Endothelial cell of umbilical vein (primary cell): ENCODE measurements around the gene NUDT17. TPM values are rescaled to one million over a fixed set of nuclear protein-coding genes. Genes with fewer than 3 reads are reported as not detected.

ENCODE experiments used
- BruUV-seq: library from RNA; stranded (reverse); fragments of 400-500 nt; replicated peaks from 2 replicates; lab custom pipeline; 2021; lab: Mats Ljungman, UMichigan
- CTCF ChIA-PET: fragments of 300-600, 350-600 bp; sonication (Branson Sonifier 250); formaldehyde crosslinking; loops from one replicate; lab custom pipeline; 2021; ENCODE audit warnings: antibody characterized with exemption, inconsistent platforms; lab: Charles Lee
- POLR2A ChIA-PET: fragments of 300-600, 350-600 bp; sonication (Branson Sonifier 250); formaldehyde crosslinking; loops from one replicate; lab custom pipeline; 2021; ENCODE audit warnings: antibody characterized with exemption, inconsistent platforms; lab: Charles Lee
- DNase-seq: peaks from one replicate; pipeline ENCODE4 v3.0.0-alpha.2; 2011; ENCODE audit warnings: low read depth, low spot score
- FAIRE-seq: peaks from 2 replicates; lab custom pipeline; 2011; peaks lifted over from hg19 to GRCh38; lab: Jason Lieb, UNC
- H2AFZ ChIP-seq: 2 replicates; pipeline ENCODE4 v1.6.0; 2012; ENCODE audit warnings: low read depth, low read length, control low read depth, inconsistent platforms
- H3K27ac ChIP-seq: 2 replicates; pipeline ENCODE4 v1.5.1; 2011; ENCODE audit warnings: low read depth, mild to moderate bottlenecking, control low read depth, low read length, moderate library complexity; ENCODE audit not compliant: insufficient read depth
- H3K27me3 ChIP-seq, 2 experiments: 2 replicates each; pipeline versions ENCODE4 v1.6.0 to v1.6.1; 2011; ENCODE audit warnings: low read length in 2 of 2, mixed read lengths in 1 of 2; ENCODE audit not compliant: control insufficient read depth in 2 of 2, insufficient read depth in 2 of 2
- H3K36me3 ChIP-seq, 2 experiments: 2 replicates in 1 of 2; 3 replicates in 1 of 2; pipeline ENCODE4 v1.5.1; 2011; ENCODE audit warnings: low read length in 2 of 2, mild to moderate bottlenecking in 1 of 2, moderate library complexity in 1 of 2; ENCODE audit not compliant: control insufficient read depth in 2 of 2, insufficient read depth in 2 of 2; ENCODE audit errors: extremely low read depth in 1 of 2
- H3K4me1 ChIP-seq: 3 replicates; pipeline ENCODE4 v1.5.1; 2011; ENCODE audit warnings: mild to moderate bottlenecking, low read length; ENCODE audit not compliant: control insufficient read depth, insufficient read depth; ENCODE audit errors: extremely low read depth
- H3K4me2 ChIP-seq: 2 replicates; pipeline ENCODE4 v1.6.1; 2011; ENCODE audit warnings: low read length, control low read depth, mixed read lengths; ENCODE audit not compliant: insufficient read depth
- H3K4me3 ChIP-seq, 3 experiments: fragments of 200-600 bp in 1 of 3; sonication (generic), shearing (Covaris generic) in 1 of 3; replicated peaks in 1 of 3; 2 replicates each; pipeline ENCODE4 v1.5.1; 2011 to 2016; ENCODE audit warnings: control low read depth in 3 of 3, low read length in 3 of 3, mild to moderate bottlenecking in 2 of 3, inconsistent platforms in 1 of 3, low read depth in 1 of 3, moderate library complexity in 1 of 3; ENCODE audit not compliant: insufficient read depth in 1 of 3
- H3K79me2 ChIP-seq: 2 replicates; pipeline ENCODE4 v1.6.0; 2012; ENCODE audit warnings: low read length, inconsistent platforms; ENCODE audit not compliant: control insufficient read depth, insufficient read depth
- H3K9ac ChIP-seq: replicated peaks from 2 replicates; pipeline ENCODE3; 2011; ENCODE audit warnings: low read length, control low read depth; ENCODE audit not compliant: insufficient read depth; ENCODE audit errors: extremely low read depth
- H3K9me1 ChIP-seq: replicated peaks from 3 replicates; pipeline ENCODE4 v1.6.0; 2011; ENCODE audit warnings: mild to moderate bottlenecking, low read length; ENCODE audit not compliant: control insufficient read depth, insufficient read depth; ENCODE audit errors: extremely low read depth
- H3K9me3 ChIP-seq: replicated peaks from 2 replicates; pipeline ENCODE4 v1.5.1; 2012; ENCODE audit warnings: low read length, inconsistent platforms; ENCODE audit not compliant: control insufficient read depth, insufficient read depth
- H4K20me1 ChIP-seq: replicated peaks from 2 replicates; pipeline ENCODE3; 2011; ENCODE audit warnings: mild to moderate bottlenecking, low read length; ENCODE audit not compliant: control insufficient read depth, insufficient read depth; ENCODE audit errors: extremely low read depth
- EZH2 ChIP-seq: IDR thresholded peaks from 2 replicates; pipeline ENCODE4 v1.6.1; 2012; ENCODE audit warnings: borderline replicate concordance, low read depth, mild to moderate bottlenecking, moderate library complexity, low read length, inconsistent platforms; ENCODE audit not compliant: severe bottlenecking
- FOS ChIP-seq: IDR thresholded peaks from 2 replicates; pipeline ENCODE4 v1.6.1; 2011; ENCODE audit warnings: mild to moderate bottlenecking, low read length, moderate library complexity, borderline replicate concordance; ENCODE audit not compliant: insufficient read depth
- GATA2 ChIP-seq: IDR thresholded peaks from 2 replicates; pipeline ENCODE4 v1.7.0; 2011; ENCODE audit warnings: low read depth, mild to moderate bottlenecking, moderate library complexity, mixed read lengths, low read length; ENCODE audit not compliant: insufficient read length, insufficient read depth
- JUN ChIP-seq: IDR thresholded peaks from 2 replicates; pipeline ENCODE4 v1.6.1; 2011; ENCODE audit warnings: borderline replicate concordance, low read depth; ENCODE audit not compliant: insufficient read length, insufficient read depth
- MAX ChIP-seq: IDR thresholded peaks from 2 replicates; pipeline ENCODE4 v1.6.1; 2011; ENCODE audit not compliant: insufficient read depth, insufficient read length
- MYC ChIP-seq: IDR thresholded peaks from one replicate; pipeline ENCODE4 v1.6.1; 2011; ENCODE audit warnings: mild to moderate bottlenecking, low read depth, low read length
- POLR2A ChIP-seq: IDR thresholded peaks from 2 replicates; pipeline ENCODE4 v1.6.1; 2012; ENCODE audit warnings: low read depth, mild to moderate bottlenecking, control low read depth, low read length
- POLR2AphosphoS5 ChIP-seq: IDR thresholded peaks from 2 replicates; pipeline ENCODE4 v1.6.1; 2012; ENCODE audit warnings: low read depth, mild to moderate bottlenecking, control low read depth, low read length, moderate library complexity; ENCODE audit not compliant: insufficient read depth
- dilution Hi-C: fragments of 300-500 bp; cut with MboI; formaldehyde crosslinking; loops from one replicate; pipeline ENCODE4 v1.15.0; 2019; ENCODE audit warnings: low sequenced_read_pairs; ENCODE audit not compliant: extremely low pct_ligation_motif_present
- intact Hi-C: fragments of 100-400 bp; cut with micrococcal nuclease; formaldehyde crosslinking; loops from one replicate; pipeline ENCODE4 v1.10.0; 2022
- polyA plus RNA-seq, 4 experiments: library from polyadenylated mRNA; depleted of rRNA in 3 of 4; stranded (reverse) in 3 of 4; unstranded in 1 of 4; fragments of >200 nt; gene quantifications; 2 replicates each; pipeline versions ENCODE4 v1.2.1 to v1.2.3, GENCODE V29; 2011 to 2012; ENCODE audit warnings: missing spikeins in 1 of 4
- total RNA-seq: library from RNA; stranded (reverse); gene quantifications from 2 replicates; pipeline ENCODE4 v1.2.3, GENCODE V29; 2021
- TF ChIP-seq, protein P1 (sequence below), 2 donors: IDR thresholded peaks; 1 replicate in 1 of 2; 2 replicates in 1 of 2; pipeline ENCODE4 v1.5.1; 2011; ENCODE audit warnings: low read length in 2 of 2, mild to moderate bottlenecking in 2 of 2, moderate library complexity in 2 of 2, control low read depth in 1 of 2, inconsistent platforms in 1 of 2, low read depth in 1 of 2; ENCODE audit not compliant: insufficient read depth in 1 of 2; ENCODE audit errors: extremely low read depth in 1 of 2

NUDT17 gene
- total and polyA plus RNA-seq, 2 donors (not counting 3 experiments of a cell fraction or from before 2014, with no cell fraction given): 3.6 to 9.0 TPM

DNA sequence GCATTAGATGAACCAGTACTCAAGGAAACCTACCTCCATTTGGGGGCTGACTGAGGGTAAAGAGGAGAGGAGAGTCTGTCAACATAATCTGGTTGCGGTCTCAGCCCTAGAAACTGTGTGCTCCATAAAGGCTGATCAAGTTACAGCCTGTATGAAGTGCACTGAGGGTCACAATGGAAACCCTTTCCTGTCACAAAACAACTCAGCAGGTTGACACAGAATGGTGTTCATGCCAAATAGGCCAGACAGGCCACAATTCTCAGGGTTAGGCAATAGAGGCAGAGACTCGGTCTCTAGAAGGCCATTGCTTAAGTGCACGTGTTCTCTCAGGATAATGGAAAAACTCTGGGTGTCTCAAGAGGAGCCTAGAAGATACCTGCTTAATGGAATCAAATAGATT lies 44.3 kb downstream of the NUDT17 start:
- CTCF ChIA-PET: interaction anchor here (0.6 to 8.9 kb wide), 4 partner anchors 19 to 149 kb away, joined by 4 to 280 read pairs (median 94); partner anchors contain the start of genes ITGA10 and NUDT17
- POLR2A ChIA-PET: no interaction called here
- BruUV-seq: no TSS peak
- TF ChIP-seq EZH2 (no peak), POLR2AphosphoS5 (no peak), POLR2A (no peak), GATA2 (no peak), FOS (no peak), JUN (no peak), MYC (no peak), MAX (no peak)
- TF ChIP-seq, protein P1, sequence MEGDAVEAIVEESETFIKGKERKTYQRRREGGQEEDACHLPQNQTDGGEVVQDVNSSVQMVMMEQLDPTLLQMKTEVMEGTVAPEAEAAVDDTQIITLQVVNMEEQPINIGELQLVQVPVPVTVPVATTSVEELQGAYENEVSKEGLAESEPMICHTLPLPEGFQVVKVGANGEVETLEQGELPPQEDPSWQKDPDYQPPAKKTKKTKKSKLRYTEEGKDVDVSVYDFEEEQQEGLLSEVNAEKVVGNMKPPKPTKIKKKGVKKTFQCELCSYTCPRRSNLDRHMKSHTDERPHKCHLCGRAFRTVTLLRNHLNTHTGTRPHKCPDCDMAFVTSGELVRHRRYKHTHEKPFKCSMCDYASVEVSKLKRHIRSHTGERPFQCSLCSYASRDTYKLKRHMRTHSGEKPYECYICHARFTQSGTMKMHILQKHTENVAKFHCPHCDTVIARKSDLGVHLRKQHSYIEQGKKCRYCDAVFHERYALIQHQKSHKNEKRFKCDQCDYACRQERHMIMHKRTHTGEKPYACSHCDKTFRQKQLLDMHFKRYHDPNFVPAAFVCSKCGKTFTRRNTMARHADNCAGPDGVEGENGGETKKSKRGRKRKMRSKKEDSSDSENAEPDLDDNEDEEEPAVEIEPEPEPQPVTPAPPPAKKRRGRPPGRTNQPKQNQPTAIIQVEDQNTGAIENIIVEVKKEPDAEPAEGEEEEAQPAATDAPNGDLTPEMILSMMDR (IDR thresholded peaks at IDR 0.05; ENCODE audit: extremely low read depth in 1 of 2, insufficient read depth in 1 of 2, low read depth in 1 of 2, low read length in 2 of 2): no peak
- Histone ChIP-seq H3K27me3 (no peaks in the 10 kb centered on the region), H4K20me1 (no peaks in the 10 kb centered on the region), H3K27ac (no peak overlapping the region), H3K4me1 (peaks cover 43% of the 10 kb centered on the region), H3K4me3 (no peak overlapping the region), H3K4me2 (no peak overlapping the region), H3K9ac (no peak overlapping the region), H3K9me3 (no peaks in the 10 kb centered on the region), H3K79me2 (no peaks in the 10 kb centered on the region), H2AFZ (no peak overlapping the region), H3K36me3 (peaks cover 0 to 2% of the 10 kb centered on the region in 2 experiments), H3K9me1 (no peaks in the 10 kb centered on the region)
- dilution Hi-C loops: no loop called here
- FAIRE-seq: no peak
- intact Hi-C loops: loop anchor here (5.0 kb wide), 1 partner anchor 38 kb away; the partner anchor contains the start of gene RBM8A
- no peak for DNase-seq
